Activated CD4-positive, alpha-beta T cell treated with anti-CD3 and anti-CD28 coated beads, Interleukin-2, amount 50 U/mL, for 4 hours (primary cell): ENCODE measurements around the gene SOX12.

Source experiments
- DNase-seq, 2 experiments: peaks; one replicate each; pipeline ENCODE4 v3.0.0-alpha.2; 2020

The SOX12 gene

GRCh38 chr20:301886-302848 lies 23.2 kb upstream of the SOX12 start:
- DNase-seq, result no peak

GRCh38 chr20:305745-306144 lies 19.6 kb upstream of the SOX12 start:
- no peak for DNase-seq

GRCh38 chr20:308427-309038 lies 16.8 kb upstream of the SOX12 start:
- no peak for DNase-seq

GRCh38 chr20:309306-309840 lies 16.0 kb upstream of the SOX12 start:
- DNase-seq, result no peak

GRCh38 chr20:309841-310644 lies 15.3 kb upstream of the SOX12 start:
- peak; percentile 59 to 60 for DNase-seq

- DNase-seq, result no peak
These were observed 14.7 kb upstream of the SOX12 start for GRCh38 chr20:310645-311044.

- DNase-seq, result no peak
These were observed 13.7 kb upstream of the SOX12 start for GRCh38 chr20:311609-312008.

- DNase-seq, result no peak
These were observed 13.3 kb upstream of the SOX12 start for GRCh38 chr20:312067-312466.

- no peak for DNase-seq
These were observed 12.5 kb upstream of the SOX12 start for GRCh38 chr20:312866-313265.

- DNase-seq, result no peak
These were observed 11.9 kb upstream of the SOX12 start for GRCh38 chr20:313402-313801.

GRCh38 chr20:313948-314347 lies 11.4 kb upstream of the SOX12 start:
- DNase-seq, result no peak

- DNase-seq, result no peak
These were observed 8.9 kb upstream of the SOX12 start for GRCh38 chr20:316316-317068.

GRCh38 chr20:324177-325044 lies 941 bp upstream of the SOX12 start:
- DNase-seq, result peak; percentile 85 to 87

- DNase-seq, result peak; percentile 33 to 38
These were observed 715 bp downstream of the SOX12 start for GRCh38 chr20:325889-326644.

- peak in 1 of 2 experiments; percentile 11 for DNase-seq
These were observed 1.4 kb downstream of the SOX12 start for GRCh38 chr20:326645-327185.

GRCh38 chr20:327186-328026 lies 2.1 kb downstream of the SOX12 start:
- peak; percentile 58 to 63 for DNase-seq

GRCh38 chr20:328027-328974 lies 2.9 kb downstream of the SOX12 start:
- no peak for DNase-seq
